Measurements from ENCODE around the gene ODAD4. TPM values are rescaled to one million over a fixed set of nuclear protein-coding genes. Genes with fewer than 3 reads are reported as not detected.
A peak's percentile ranks its signal among the peaks of the same experiment; 100 is the strongest.

The ODAD4 gene, protein sequence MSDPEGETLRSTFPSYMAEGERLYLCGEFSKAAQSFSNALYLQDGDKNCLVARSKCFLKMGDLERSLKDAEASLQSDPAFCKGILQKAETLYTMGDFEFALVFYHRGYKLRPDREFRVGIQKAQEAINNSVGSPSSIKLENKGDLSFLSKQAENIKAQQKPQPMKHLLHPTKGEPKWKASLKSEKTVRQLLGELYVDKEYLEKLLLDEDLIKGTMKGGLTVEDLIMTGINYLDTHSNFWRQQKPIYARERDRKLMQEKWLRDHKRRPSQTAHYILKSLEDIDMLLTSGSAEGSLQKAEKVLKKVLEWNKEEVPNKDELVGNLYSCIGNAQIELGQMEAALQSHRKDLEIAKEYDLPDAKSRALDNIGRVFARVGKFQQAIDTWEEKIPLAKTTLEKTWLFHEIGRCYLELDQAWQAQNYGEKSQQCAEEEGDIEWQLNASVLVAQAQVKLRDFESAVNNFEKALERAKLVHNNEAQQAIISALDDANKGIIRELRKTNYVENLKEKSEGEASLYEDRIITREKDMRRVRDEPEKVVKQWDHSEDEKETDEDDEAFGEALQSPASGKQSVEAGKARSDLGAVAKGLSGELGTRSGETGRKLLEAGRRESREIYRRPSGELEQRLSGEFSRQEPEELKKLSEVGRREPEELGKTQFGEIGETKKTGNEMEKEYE
- total RNA-seq, result 0.15 and 0.58 TPM in 2 replicates

DNA sequence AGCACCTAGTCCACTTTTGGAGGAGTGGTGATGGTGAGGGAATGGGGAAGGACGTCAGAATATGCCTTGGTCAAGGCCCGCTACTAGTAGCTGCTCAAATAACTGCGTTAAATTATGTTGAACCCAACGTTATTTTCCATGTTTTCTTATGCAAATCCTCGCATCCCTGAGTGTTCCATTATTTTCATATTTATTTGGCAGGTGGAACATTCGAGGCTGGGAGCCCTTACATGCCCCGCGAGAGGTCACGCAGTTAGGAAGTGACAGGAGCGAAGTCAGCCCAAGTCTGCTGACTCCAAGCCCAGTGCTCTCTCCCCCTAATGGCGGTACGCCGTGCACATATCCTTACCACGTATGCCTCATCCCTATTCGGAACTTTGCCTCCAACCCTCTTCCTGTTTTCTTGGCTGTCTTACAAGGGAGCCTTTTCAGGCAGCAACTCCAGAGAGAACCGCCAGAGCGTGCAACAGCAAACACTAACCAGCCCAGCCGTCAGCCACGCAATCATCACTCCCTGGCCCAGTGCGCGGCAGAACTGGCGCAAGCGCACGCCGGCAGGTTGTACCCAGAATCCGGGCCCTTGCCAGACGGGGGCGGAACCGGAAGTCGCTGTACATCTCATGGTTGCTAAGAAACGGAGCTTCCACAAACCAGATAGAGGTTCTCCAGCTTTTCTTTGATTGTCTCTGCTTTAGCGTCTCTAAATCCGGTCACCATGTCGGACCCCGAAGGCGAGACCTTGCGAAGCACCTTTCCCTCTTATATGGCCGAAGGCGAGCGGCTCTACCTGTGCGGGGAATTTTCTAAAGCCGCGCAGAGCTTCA lies at the start of gene ODAD4:
Gene ODAD4, plus strand, starts transcription at position 609 of the 824 bp plus-strand sequence. Its CDS starts 107 bp downstream, at position 716.
- DNase-seq (ENCODE audit: extremely low read depth, low read depth, low spot score), result peak; percentile 77

DNA sequence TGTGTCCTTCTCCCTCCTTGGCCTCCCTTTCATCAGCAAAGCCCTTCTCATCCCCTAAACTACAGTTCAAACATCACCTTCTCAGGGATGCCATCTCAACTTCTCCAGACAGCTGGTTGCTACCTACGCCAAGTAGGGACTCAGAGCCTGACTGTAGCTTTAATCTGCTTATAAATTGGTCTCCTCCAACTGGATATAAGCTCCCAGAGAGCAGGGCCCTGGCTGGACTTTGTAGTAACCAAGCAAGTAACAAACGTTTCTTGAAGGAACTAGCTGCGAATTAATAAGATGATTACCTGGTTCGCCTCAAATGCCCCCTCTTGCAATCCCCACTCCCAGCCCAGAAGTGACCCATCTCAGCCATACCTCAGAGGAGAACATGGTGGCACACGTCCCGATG lies 47.7 kb upstream of the ODAD4 start:
- DNase-seq (ENCODE audit: extremely low read depth, low read depth, low spot score), result no peak

DNA sequence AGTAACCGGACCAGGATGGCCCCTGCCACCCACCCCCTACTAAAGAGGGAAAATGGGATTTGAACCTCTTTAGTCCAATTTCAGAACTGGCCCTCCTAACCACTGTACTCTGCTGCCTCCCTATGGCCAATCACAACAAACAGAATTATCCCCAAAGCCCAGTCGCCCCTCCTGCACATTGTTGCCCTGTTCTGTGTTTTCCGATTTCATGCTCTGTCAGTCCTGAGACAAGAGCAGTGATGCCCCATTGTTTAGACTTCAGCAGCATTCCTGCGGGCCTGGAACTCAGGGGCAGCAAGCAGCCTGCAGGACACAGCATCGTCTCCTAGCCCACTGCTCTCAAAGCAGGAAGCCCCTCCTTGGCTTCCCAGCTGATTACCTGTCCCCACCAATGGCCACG lies 44.7 kb upstream of the ODAD4 start:
- DNase-seq (ENCODE audit: extremely low read depth, low read depth, low spot score), result no peak

DNA sequence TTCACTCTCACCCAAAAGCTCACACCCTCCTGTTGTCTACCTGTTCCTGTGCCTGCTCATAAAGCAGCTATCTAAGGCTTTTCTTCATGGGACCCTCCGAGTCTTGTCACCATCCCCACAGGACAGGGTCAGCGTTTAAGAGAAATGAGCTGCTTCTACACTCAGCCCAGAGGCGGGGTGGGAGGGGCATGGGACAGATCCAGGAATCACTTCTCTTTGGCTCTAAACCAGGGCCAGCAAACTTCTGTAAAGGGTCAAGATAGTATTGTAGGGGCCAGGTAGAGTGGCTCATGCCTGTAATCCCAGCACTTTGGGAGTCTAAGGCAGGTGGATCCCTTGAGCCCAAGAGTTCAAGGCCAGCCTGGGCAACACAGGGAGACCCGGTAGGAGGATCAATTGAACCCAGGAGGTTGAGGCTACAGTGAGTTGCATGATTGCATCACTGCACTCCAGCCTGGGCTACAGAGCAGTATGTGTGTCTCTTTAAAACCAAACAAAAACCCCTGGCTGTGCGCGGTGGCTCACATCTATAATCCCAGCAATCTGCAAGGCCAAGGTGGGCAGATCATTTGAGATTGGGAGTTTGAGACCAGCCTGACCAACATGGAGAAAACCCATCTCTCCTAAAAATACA lies 42.0 kb upstream of the ODAD4 start:
- no peak for DNase-seq (ENCODE audit: extremely low read depth, low read depth, low spot score)

DNA sequence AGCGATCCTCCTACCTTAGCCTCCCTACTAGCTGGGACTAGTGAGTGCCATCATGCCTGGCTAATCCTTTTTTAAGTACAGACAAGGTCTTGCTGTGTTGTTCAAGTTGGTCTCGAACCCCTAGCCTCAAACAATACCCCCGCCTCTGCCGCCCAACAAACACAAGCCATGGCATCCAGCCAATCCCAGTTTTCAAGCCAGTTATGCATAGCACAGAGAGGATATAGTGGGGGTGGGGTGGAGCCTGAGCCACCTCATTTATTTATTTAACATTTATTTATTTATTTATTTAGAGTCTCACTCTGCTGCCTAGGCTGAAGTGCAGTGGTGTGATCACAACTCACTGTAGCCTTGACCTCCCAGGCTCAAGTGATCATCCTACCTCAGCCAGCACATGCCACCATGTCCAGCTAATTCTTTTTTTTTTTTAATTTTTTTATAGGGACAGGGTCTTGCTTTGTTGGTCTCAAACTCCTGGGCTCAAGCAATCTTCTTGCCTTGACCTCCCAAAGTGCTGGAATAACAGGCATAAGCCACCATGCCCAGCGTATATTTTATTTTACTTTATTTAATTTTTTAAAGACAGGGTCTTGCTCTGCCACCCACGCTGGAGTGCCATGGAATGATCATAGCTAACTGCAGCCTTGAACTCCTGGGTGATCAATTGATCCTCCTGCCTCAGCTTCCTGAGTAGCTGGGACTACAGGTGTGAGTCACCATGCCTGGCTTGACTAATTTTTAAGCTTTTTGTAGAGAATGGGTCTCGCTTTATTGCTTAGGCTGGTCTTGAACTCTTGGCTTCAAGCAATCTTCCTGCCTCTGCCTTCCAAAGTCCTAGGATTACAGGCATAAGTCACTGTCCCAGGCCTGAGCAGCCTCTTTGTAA lies 39.0 kb upstream of the ODAD4 start:
- no peak for DNase-seq (ENCODE audit: extremely low read depth, low read depth, low spot score)

DNA sequence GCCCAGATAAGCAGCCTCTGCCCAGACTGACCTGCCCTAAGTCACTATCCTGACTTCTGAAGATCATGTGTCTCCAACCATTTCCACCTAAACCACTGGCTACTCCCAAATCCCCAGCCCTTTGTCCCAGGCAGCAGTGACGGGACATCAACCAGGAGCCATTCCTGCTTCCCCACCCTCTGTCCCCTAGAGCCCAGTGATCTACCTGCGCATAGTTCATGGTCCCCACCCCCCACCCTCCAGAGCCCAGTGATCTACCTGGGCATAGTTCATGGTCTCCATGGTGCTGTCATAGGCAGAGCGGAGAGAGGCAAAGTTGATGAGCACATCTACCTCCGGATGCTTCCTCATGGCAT lies 38.4 kb upstream of the ODAD4 start:
- DNase-seq (ENCODE audit: extremely low read depth, low read depth, low spot score), result no peak

DNA sequence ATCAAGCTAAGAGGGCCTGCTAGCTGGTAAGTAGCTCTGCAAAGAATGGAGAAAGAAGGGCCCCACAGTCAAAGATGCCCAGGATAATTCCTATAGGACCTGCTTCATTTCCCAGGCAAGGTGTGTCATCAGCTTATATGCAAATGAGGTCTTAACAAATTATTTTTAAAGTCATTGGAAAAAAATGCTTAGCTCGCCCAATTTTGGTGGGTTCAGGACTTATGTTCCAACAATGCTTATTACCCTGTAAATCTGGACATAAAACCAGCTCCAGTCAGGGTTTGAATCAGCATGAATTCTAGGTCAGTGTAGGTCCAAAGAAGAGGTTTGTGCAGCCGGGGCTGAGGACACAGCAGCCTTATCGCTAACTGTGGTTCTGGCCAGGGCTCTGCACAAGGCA lies 37.0 kb upstream of the ODAD4 start:
- DNase-seq (ENCODE audit: extremely low read depth, low read depth, low spot score), result no peak

DNA sequence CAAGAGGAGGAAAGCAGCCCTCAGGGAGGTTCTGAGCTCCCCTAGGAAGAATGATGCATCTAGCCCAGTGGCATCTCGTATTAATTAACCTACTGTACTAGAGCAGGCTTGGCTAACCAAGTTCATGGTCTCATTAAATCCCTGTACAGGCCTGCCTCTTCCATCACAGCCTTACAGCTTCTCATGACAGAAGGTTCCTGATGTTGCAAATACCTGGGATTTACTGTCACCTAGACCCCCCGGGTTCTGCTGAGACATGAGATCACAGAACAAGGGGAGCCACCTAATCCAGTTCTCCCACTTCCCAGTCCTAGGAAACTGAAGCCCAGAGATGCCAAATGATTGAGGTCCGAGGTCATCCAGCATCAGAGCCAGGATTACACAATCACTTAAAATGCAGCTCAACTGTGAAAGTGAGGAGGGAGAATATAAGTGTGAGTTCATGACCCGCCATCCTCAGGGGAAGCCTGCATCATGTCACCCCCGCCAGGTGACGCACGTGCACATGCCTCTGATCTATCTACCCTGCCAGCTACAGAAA lies 35.6 kb upstream of the ODAD4 start:
- DNase-seq (ENCODE audit: extremely low read depth, low read depth, low spot score), result no peak

DNA sequence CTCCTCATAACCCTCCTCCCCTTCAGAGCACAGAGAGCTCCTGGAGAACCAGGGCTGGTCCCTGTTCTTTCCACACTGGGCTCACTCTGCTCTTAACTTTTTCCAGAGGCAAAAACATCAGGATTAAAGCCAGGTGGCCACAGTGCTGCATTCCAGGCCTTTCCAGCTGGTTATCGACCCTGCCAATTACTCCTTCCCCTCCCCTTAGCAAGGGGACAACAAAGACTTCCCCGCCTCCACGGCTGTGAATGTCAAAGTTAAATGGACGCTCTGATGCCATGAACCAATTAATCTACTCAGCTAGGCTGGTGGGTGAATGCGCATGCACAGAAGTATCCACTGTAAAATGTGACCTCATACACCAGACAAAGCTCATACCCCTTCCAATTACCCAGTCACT lies 34.8 kb upstream of the ODAD4 start:
- no peak for DNase-seq (ENCODE audit: extremely low read depth, low read depth, low spot score)

DNA sequence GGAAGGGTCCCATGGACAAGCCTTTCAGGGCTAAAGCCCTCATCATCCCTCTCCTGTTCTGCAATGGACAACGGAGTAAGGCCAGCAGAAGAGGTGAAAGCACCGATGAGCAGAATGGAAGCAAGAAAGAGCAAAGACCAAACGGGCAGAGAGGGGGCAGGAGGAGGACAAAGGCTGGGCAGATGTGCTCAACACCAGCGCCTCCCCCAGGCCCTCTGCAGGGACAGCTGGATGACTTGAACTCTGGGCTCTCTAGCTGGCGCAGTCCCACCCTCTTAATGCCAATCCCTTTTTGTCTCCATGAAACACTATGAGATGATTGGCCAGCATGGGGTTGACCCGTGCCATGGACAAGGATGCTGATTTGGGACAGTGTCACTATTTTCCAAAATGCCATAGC lies 33.7 kb upstream of the ODAD4 start:
- DNase-seq (ENCODE audit: extremely low read depth, low read depth, low spot score), result no peak

DNA sequence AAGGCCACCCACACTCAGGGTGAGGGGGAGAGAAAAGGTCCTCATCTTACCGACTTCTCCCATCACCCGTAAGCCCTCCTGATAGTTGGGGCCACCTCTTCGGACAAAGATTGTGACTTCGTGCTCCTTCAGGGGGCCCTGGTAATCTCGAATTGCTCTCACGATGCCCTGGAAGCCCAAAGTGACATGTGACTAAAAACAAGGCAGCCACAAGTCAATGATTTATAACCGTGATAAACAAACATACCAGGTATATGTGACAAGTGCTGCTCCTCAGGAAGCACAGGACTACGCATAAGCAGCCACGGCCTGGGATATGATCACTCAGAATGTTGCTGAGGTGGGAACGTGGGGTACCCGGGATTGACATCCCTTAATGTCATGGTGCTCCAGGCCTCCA lies 28.8 kb upstream of the ODAD4 start:
- DNase-seq (ENCODE audit: extremely low read depth, low read depth, low spot score), result no peak

DNA sequence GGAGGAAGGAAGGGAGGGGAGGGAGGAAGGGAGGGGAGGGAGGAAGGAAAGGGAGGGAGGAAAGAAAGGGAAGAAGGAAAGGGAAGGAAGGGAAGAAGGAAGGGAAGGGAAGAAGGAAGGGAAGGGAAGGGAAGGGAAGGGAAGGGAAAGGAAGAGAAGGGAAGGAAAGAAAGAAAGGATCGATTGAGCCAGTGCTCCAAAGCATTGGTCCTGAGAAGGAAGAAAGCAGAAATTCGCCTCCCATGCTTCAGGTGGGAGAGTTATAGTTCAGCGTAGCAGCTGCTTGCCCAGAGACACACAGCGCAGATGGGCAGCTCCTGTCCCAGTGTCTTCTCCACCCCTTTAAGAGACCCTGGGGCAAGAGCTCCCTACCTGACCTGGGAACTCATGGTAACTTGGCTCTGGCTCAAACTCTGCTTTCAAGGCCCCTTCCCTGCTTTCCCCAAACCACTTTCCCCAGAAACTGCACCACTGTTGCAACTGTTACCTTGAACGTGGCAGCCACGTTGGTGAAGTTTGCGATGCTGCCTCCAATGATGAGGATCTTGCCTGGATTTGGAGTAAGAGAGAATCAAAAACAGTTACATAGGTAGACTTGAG lies 26.1 kb upstream of the ODAD4 start:
- no peak for DNase-seq (ENCODE audit: extremely low read depth, low read depth, low spot score)

DNA sequence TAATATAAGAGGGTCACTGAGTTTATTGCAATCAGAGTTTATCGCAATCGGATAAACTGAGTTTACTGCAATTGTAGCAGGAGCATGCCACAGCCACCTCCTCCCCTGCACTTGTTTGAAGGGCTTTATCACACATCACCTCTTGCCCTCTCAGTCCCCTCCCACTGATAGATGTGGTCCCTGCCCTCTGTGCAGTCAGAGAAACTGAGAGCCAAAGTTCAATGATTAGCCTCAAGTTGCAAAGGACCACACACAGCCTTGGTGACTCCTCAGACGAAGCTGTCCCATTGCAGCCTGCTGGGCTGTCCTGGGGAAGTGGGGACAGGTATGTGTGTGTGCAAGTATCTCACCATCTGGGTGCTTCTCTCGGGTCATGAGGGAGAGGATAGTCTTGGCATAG lies 25.2 kb upstream of the ODAD4 start:
- DNase-seq (ENCODE audit: extremely low read depth, low read depth, low spot score), result no peak

DNA sequence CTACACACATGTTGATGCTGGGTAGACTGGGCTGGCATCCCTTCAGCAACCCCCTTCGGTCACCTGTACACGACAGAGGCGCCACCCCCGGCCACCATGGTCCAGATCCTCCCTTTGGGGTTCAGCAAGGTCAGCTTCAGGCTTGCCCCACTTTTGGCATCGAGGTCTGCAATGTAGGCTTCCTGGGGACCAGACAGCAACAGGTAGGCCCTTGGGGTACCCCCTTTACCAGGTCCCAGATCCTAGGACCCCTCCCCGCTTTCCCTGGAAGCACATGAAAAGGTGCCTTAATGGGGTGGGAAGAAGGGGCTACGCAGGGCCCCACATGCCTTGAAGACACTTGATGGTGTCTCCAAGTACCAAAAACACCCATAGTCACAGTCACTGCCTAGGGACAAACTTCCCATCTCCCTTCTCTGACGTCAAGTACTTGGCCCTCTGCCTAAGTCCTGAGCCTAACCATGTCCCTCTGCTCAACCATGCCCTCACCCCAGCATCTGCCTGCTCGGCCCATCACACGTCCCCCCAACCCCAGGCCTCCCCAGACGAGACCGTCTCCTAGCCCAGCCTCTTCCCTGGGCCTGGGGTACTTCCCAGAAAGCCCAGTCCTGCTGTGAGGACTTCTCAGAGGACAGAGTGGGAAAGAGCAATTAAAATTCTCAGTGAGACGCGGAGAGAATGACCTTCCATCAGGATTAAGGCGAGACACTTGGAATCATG lies 23.8 kb upstream of the ODAD4 start:
- DNase-seq (ENCODE audit: extremely low read depth, low read depth, low spot score), result no peak

DNA sequence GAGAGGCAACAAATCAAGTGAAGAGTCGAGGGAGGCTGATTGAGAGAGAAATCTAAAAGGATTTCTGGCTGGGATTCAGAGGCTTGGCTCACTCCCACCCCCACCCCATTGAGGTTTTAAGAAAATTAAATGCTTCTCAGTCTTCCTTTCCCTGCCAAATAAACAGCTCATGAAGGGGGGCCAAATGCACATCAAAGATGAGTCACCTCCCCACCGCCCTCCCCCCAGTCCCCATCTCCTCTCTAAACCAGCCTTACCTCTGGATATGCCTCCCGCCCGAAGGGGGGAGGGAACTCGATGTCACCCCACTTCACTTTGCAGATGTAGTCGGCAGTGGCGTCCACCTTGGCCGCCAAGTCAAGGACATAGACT lies 23.2 kb upstream of the ODAD4 start:
- no peak for DNase-seq (ENCODE audit: extremely low read depth, low read depth, low spot score)

DNA sequence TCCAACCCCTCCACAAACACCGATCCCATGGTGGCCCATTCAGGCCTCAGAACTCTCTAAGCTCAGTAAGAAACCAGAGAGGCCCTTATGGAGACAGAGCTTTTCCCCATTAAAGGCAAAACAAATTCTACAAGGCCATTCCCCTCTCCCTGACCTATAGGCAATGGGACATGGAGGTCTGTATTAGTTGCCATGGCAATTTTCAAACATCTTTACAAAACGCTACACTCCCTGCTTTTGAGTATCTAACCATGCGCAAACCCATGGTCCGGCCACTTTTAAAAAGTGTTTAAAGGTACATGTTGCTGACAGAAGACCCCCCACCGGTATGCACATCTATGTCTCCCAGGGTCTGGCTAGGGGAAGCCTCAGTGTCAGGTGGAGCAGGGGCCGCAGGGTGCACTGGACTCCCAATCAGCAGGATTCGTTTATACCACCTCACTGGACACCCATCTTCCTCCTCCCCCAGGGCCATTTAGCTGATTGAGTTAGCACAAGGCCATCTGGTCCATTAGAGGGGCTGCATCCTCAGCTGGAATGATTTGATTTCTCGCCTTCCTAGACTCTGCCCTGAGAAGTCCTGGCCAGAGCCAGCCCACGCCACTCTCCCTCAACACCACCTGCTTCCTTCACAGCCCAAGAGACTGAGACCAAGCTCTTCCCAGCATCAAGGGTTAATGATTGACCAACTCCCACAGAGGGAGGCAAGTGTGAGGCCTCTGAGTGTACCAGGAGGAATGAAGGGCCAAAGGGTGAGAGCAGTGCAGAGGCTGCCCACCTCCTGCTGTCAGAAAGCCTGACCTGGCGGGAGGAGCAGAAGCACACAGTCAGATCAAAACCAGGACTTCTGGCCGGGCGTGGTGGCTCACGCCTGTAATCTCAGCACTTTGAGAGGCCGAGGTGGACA lies 22.5 kb upstream of the ODAD4 start:
- no peak for DNase-seq (ENCODE audit: extremely low read depth, low read depth, low spot score)

DNA sequence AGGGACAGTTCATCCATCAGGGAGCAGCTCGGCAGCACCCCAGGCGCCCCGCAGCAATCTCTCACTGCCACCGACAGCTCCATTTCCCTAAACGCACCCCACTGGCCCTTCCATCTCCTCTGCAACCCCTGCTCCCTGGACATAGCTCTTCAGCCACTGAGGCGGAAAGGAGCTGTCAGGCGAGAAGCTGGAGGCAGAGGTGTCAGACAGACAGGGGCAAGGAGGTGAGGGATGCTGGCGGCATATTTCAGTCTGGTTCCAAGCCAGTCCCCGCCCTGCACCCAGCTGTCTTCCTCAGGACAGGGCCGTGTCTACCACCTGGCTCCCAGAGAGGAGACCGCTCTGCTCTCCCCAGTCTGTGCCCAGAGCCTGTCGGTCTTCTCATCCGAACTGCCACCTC lies 21.3 kb upstream of the ODAD4 start:
- DNase-seq (ENCODE audit: extremely low read depth, low read depth, low spot score), result no peak

Measured in glomerular endothelial cell (primary cell).